Measurements from ENCODE around the gene SEC31A.
"Not testable (repeated sequence)": the region's sequence is repeated elsewhere in the genome, so short reads cannot be mapped to it uniquely, and the experiment has no call there.

SEC31A gene, protein sequence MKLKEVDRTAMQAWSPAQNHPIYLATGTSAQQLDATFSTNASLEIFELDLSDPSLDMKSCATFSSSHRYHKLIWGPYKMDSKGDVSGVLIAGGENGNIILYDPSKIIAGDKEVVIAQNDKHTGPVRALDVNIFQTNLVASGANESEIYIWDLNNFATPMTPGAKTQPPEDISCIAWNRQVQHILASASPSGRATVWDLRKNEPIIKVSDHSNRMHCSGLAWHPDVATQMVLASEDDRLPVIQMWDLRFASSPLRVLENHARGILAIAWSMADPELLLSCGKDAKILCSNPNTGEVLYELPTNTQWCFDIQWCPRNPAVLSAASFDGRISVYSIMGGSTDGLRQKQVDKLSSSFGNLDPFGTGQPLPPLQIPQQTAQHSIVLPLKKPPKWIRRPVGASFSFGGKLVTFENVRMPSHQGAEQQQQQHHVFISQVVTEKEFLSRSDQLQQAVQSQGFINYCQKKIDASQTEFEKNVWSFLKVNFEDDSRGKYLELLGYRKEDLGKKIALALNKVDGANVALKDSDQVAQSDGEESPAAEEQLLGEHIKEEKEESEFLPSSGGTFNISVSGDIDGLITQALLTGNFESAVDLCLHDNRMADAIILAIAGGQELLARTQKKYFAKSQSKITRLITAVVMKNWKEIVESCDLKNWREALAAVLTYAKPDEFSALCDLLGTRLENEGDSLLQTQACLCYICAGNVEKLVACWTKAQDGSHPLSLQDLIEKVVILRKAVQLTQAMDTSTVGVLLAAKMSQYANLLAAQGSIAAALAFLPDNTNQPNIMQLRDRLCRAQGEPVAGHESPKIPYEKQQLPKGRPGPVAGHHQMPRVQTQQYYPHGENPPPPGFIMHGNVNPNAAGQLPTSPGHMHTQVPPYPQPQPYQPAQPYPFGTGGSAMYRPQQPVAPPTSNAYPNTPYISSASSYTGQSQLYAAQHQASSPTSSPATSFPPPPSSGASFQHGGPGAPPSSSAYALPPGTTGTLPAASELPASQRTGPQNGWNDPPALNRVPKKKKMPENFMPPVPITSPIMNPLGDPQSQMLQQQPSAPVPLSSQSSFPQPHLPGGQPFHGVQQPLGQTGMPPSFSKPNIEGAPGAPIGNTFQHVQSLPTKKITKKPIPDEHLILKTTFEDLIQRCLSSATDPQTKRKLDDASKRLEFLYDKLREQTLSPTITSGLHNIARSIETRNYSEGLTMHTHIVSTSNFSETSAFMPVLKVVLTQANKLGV

GRCh38 chr4:82890901-82891706 lies at the start of gene SEC31A:
Gene SEC31A, minus strand, starts transcription at chr4:82891153. Its CDS starts 9,217 bp downstream, at chr4:82881936.
- peak; percentile 94 to 96 for DNase-seq

DNA sequence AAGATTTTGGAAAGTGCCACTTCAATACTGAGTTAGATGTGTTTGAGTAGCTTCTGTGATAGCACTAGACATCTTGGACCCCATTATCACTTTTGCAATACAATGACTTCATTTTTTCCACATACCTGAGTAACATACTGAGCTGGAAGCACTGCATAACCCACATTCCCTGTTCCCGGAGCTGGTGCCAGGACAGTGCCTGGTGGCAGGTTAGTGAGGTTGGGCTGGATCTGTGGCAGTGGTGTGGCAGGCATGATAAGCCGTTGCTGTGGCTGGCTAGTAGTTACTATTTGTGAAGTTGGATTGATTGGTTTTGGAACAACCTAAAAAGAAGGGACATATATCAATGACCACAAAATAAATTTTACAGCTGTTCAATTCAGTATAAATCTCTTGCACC lies 48.5 kb upstream of the SEC31A start:
- DNase-seq = no peak

- DNase-seq = no peak
Observed at GRCh38 chr4:82934441-82934840, 43.5 kb upstream of the SEC31A start.

- DNase-seq = no peak
Observed at GRCh38 chr4:82930848-82931755, 40.1 kb upstream of the SEC31A start.

DNA sequence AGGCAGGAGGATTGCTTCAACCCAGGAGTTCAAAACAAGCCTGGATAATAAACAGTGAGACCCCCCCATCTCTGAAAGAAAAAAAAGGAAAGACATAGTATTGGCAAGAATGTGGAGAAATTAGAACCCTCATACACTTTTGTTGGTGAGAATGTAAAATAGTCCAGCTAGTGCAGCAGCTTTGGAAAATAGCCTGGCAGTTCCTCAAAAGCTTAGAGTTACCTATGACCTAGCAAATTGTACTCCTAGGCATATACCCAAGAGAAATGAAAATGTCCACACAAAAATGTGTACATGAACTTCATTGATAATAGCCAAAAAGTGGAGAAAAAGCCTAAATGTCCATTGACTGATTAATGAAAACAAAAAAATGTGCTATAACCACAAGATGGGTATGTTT lies 30.8 kb upstream of the SEC31A start:
- no peak for DNase-seq

DNA sequence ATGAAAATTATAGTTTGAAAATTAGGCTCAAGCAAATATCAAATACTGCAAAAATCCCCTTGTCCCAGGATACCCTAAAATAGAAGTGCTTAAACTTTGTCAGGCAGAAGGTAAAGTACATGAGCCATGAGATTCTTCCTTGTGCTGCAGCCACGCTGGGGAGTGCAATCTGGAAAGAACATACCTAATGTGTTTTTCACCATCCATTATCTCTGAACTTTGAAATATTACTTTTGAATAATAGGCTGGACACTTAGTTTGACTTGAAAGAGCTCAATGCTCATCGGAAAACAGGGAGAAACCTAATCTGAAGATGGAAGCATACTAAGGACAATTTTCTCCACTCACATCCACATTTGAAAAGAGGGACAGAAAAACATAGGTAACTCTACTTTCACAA lies 28.4 kb upstream of the SEC31A start:
- no peak for DNase-seq

DNA sequence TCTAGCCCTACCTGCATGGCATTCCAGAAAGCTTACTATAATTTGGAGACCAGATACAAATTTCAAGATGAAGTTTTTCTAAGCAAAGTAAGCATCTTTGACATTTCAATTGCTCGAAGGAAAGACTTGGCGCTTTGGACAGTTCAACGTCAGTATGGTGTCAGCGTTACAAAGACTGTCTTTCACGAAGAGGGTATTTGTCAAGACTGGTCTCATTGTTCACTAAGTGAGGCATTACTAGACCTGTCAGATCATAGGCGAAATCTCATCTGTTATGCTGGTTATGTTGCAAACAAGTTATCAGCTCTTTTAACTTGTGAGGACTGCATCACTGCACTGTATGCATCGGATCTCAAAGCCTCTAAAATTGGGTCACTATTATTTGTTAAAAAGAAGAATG lies 27.1 kb upstream of the SEC31A start:
- no peak for DNase-seq

- not testable (repeated sequence) for DNase-seq
Observed at GRCh38 chr4:82913968-82914367, 23.0 kb upstream of the SEC31A start.

DNA sequence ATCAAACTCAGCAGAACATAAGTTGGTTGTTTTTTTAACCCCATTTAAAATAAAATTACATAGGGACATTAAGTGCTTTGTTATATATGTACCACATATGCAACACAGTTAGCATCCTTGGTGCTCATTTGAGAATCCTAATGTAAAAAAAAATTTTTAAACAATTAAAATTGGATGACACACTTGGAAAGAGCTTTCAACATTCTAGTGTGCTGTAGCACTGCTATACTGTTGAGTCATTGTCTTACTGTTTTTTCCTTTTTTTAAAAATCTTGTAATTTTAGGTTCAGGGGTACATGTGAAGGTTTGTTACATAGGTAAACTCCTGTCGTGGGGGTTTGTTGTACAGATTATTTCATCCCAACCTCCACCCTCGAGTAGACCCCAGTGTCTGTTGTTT lies 22.4 kb upstream of the SEC31A start:
- no peak for DNase-seq

GRCh38 chr4:82909326-82909725 lies 18.4 kb upstream of the SEC31A start:
- DNase-seq = no peak

- DNase-seq = no peak
Observed at GRCh38 chr4:82906469-82906868, 15.5 kb upstream of the SEC31A start.

DNA sequence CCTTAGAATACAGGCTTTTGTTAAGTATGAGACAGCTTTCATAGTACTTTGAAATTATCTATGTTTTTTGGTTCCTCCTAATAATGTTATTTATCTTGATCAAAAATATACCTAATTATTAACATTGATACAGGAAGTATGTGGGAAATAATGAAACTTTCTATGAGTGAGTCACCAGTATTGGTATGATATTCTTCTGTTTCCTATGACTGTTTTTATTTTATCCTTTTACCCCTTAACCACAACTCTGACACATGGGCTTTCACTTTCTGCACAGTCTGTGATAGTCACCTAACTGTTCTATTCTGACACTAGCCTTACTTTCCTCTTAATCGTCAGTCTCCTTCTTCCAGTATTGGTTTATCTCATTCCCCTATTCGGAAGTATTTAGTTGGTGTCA lies 14.3 kb upstream of the SEC31A start:
- peak in 1 of 2 experiments; percentile 35 for DNase-seq

- no peak for DNase-seq
Observed at GRCh38 chr4:82903737-82904136, 12.8 kb upstream of the SEC31A start.

GRCh38 chr4:82901183-82901718 lies 10.3 kb upstream of the SEC31A start:
- no peak for DNase-seq

- DNase-seq = peak; percentile 91 to 99
Observed at GRCh38 chr4:82900411-82901182, 9.6 kb upstream of the SEC31A start, which contains the start of gene THAP9. Gene THAP9, plus strand, starts transcription at chr4:82900735. Its CDS starts 68 bp downstream, at chr4:82900803.

GRCh38 chr4:82900066-82900410 lies 9.1 kb upstream of the SEC31A start:
- no peak for DNase-seq

GRCh38 chr4:82899374-82900065 lies 8.6 kb upstream of the SEC31A start:
- DNase-seq = no peak

- no peak for DNase-seq
Observed at GRCh38 chr4:82898322-82899243, 7.6 kb upstream of the SEC31A start.
